Right lobe of liver (tissue), 6 donors: Measurements from ENCODE around the gene USP17L30. TPM values are rescaled to one million over a fixed set of nuclear protein-coding genes. Genes with fewer than 3 reads are reported as not detected.
"Not testable (repeated sequence)": the region's sequence is repeated elsewhere in the genome, so short reads cannot be mapped to it uniquely, and the experiment has no call there.

Experiments
- ATAC-seq, 4 donors: fragments of 200-7000 bp; cut with Tn5 transposase; one replicate each; pipeline ENCODE4 v1.9.1; 2020; ENCODE audit warnings: mild to moderate bottlenecking in 4 of 4, moderate library complexity in 4 of 4
- DNase-seq, 3 donors: peaks; one replicate each; pipeline ENCODE4 v3.0.0-alpha.2; 2020
- H3K27ac ChIP-seq, 3 donors: fragments of 200-600 bp; one replicate each; pipeline ENCODE4 v1.8.0; 2022
- H3K27me3 ChIP-seq, 2 donors: fragments of 200-600 bp; one replicate each; pipeline ENCODE4 v1.8.0; 2022
- H3K36me3 ChIP-seq, 4 donors: fragments of 200-600 bp; sonication (generic) in 1 of 4; one replicate each; pipeline versions ENCODE4 v1.5.1 to v1.8.0; 2017 to 2022; ENCODE audit warnings: control low read depth in 1 of 4
- H3K4me1 ChIP-seq, 4 donors: fragments of 200-600 bp; sonication (generic) in 1 of 4; one replicate each; pipeline versions ENCODE4 v1.5.1 to v1.8.0; 2017 to 2022; ENCODE audit warnings: control low read depth in 1 of 4
- H3K4me3 ChIP-seq, 3 donors: fragments of 200-600 bp; one replicate each; pipeline ENCODE4 v1.8.0; 2022
- H3K9me3 ChIP-seq, 4 donors: fragments of 200-600 bp; sonication (generic) in 1 of 4; one replicate each; pipeline versions ENCODE4 v1.5.1 to v1.8.0; 2017 to 2022; ENCODE audit warnings: control low read depth in 1 of 4
- POLR2A ChIP-seq: fragments of 450-650 bp; IDR thresholded peaks from one replicate; pipeline ENCODE4 v1.6.1; 2017; ENCODE audit warnings: antibody characterized with exemption, mild to moderate bottlenecking
- WGBS: methylation state at CpG from one replicate; pipeline ENCODE4 v1.1.6; 2018; ENCODE audit warnings: low coverage, low lambda C conversion rate; ENCODE audit not compliant: insufficient coverage; ENCODE audit errors: missing lambda C conversion rate; 5-methylcytosine and 5-hydroxymethylcytosine counted together
- intact Hi-C, 2 donors: fragments of 100-400 bp; cut with DNase I; formaldehyde crosslinking; loops; one replicate each; pipeline versions ENCODE4 v1.11.2 to v1.14.1; 2022
- small RNA-seq, 2 experiments: library from RNA; depleted of rRNA; stranded (forward); fragments of <200 nt; gene quantifications; one replicate each; pipeline ENCODE3, GENCODE V24; 2016
- total RNA-seq, 6 experiments: library from RNA; depleted of rRNA in 2 of 6; stranded (reverse); fragments of >200 nt in 2 of 6; fragmentation: NEBNext Ultra II Directional in 3 of 6; extraction: Animal tissue kit (Norgen Biotek cat#: 25700) in 3 of 6; gene quantifications; one replicate each; pipeline versions ENCODE4 v1.1.0 to v1.2.4, GENCODE V29; 2016 to 2023
- TF ChIP-seq, protein P1 (sequence below), 4 donors: fragments of 200-600 bp in 3 of 4; fragments of 450-650 bp in 1 of 4; IDR thresholded peaks; one replicate each; pipeline versions ENCODE4 v1.5.1 to v1.8.0; 2016 to 2022; ENCODE audit warnings: antibody characterized with exemption in 4 of 4, mild to moderate bottlenecking in 2 of 4
- donor health status: DM: no; HTN: yes; CAD: no.
- donor health status: DM: no; HTN: no; CAD: no.
- donor health status: DM: no; HTN: no; CAD: no.
- donor health status: DM: no; HTN: yes; CAD: no.
- donor health status: DM: no; HTN: yes; CAD: no.

USP17L30 gene
- total RNA-seq, 6 experiments from 2014 or later = not detected

DNA sequence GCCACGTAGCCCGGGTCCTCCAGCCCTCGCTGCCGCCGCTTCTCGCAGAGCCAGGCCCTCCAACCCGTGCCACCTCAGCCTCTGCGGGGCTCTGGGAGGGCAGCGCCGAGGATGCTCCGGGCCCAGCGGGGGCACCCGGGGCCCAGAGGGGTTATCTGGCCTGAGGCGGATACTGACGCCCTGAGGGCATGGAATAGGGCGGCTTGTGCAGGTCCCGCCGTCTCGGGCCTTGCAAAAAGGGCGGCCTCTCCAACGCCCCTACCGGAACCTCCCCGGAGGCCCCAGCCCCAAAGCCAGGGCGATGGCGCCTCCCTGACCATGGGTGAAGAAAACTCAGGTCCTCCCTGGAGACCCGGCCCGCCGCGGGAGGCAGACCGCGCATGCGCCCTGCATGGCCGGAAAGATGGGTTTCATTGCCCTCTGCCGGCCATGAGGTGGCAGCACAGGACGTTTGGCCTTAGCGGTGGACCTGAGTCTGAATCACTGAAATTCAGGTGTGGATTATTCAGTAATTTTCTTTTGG is 18.1 kb downstream of the USP17L30 start:
- H3K9me3 ChIP-seq, intact Hi-C loops, H3K27me3 ChIP-seq, H3K27ac ChIP-seq, H3K36me3 ChIP-seq, H3K4me1 ChIP-seq: not testable (repeated sequence)
- H3K4me3 ChIP-seq = peak overlapping the region in 2 of 3 donors; percentile 38 to 59
- DNase-seq (peak; percentile 41 to 58 (median 54)), ATAC-seq (peak in 1 of 4 donors; percentile 48)
- TF ChIP-seq, protein P1, sequence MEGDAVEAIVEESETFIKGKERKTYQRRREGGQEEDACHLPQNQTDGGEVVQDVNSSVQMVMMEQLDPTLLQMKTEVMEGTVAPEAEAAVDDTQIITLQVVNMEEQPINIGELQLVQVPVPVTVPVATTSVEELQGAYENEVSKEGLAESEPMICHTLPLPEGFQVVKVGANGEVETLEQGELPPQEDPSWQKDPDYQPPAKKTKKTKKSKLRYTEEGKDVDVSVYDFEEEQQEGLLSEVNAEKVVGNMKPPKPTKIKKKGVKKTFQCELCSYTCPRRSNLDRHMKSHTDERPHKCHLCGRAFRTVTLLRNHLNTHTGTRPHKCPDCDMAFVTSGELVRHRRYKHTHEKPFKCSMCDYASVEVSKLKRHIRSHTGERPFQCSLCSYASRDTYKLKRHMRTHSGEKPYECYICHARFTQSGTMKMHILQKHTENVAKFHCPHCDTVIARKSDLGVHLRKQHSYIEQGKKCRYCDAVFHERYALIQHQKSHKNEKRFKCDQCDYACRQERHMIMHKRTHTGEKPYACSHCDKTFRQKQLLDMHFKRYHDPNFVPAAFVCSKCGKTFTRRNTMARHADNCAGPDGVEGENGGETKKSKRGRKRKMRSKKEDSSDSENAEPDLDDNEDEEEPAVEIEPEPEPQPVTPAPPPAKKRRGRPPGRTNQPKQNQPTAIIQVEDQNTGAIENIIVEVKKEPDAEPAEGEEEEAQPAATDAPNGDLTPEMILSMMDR (IDR thresholded peaks at IDR 0.05) = peak; percentile 27 to 81 (median 56)
- WGBS = 3% methylated on average over 13 of the region's 36 CpGs

DNA sequence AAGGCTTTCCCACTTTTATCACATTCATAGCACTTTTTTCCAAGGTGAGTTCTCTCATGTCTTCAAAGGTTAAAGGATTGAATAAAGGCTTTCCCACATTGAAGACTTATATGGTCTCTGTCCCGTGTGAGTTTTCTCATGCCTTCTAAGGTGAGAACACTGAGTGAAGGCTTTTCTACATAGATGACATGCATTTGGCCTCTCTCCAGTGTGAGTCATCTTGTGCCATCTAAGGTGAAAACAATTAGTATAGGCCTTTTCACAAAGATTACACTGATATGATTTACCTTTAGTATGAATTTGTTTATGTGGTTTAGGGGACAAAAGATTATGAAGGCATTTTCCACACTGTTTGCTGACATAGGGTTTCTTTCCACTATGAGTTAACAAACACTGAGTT is 21.2 kb downstream of the USP17L30 start:
- TF ChIP-seq, protein P1 (IDR thresholded peaks at IDR 0.05) = no peak
- TF ChIP-seq POLR2A = no peak
- no peak overlapping the region for H3K27ac ChIP-seq
- H3K4me3 ChIP-seq = no peak overlapping the region
- ATAC-seq (no peak), DNase-seq (no peak)
- no peaks in the 10 kb centered on the region for H3K9me3 ChIP-seq
- WGBS = 47% methylated on average over 1 of the region's 1 CpG
- H3K4me1 ChIP-seq = no peaks in the 10 kb centered on the region
- H3K27me3 ChIP-seq = no peaks in the 10 kb centered on the region
- no peaks in the 10 kb centered on the region for H3K36me3 ChIP-seq
- intact Hi-C loops = no loop called here

DNA sequence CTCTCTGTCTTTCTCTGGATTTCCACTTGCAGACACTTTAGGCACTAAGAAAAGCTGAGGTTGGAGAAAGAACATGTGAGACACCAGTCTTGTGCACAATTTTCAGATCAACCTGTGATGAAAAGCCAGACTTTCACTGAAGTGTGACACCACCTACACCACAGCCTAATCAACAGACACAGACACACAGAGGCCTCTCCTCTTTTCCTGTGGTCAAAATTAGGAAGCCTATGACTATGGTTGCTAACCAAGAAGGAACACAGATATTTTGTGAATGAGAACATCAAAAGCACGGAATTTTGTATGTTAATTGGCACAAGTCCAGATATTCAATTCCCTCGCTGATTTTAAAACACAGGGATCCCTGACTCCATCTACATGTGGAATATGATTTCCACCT is 26.1 kb downstream of the USP17L30 start:
- H3K36me3 ChIP-seq, intact Hi-C loops, H3K9me3 ChIP-seq, H3K27ac ChIP-seq, H3K4me3 ChIP-seq, DNase-seq, H3K27me3 ChIP-seq, ATAC-seq, H3K4me1 ChIP-seq: not testable (repeated sequence)
- WGBS = 45% methylated on average over 2 of the region's 2 CpGs

DNA sequence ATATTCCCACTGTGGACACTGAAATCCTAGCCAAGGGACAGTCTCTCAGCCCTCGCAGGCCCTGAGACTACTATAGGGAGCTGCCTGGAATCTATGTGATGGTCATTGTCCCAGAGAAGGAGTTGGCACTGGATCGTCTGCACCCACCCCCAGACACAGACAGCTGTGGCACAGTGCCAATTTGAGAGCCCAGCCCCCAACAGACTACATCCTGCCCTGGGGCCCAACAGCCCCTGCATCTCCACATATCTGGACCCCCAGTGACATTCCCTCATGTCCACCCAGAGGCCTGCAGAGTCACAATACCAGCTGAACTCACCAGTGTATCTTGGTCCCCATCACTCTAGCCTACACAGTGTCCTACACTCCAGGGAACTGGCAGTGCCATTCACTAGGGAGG is 42.8 kb downstream of the USP17L30 start:
- H3K9me3 ChIP-seq, H3K36me3 ChIP-seq, H3K27me3 ChIP-seq, H3K27ac ChIP-seq, ATAC-seq, H3K4me1 ChIP-seq, intact Hi-C loops, H3K4me3 ChIP-seq, DNase-seq: not testable (repeated sequence)
- no CpG with 5 or more reads among the region's 2 CpGs for WGBS

DNA sequence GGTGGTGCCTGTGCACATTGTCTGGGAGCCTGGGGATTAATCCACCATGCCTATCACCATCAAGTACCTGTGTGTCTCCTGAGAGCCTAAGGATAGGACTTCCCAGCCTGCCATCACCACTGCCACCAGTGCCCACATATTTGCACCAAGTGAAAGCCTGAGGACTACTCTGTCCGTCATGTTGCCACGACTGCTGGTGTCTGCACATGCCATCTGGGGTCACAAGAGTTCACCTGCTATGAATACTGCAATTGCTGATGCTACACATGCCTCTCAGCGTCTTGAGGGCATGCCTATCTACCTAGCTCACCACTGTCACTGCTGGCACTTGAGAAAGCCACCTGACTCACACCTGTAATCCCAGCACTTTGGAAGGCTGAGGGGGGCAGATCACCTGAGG is 43.6 kb downstream of the USP17L30 start:
- H3K27me3 ChIP-seq, H3K4me1 ChIP-seq, H3K36me3 ChIP-seq, intact Hi-C loops, H3K27ac ChIP-seq, H3K4me3 ChIP-seq, ATAC-seq, DNase-seq, H3K9me3 ChIP-seq: not testable (repeated sequence)
- 34% methylated on average over 2 of the region's 3 CpGs for WGBS

DNA sequence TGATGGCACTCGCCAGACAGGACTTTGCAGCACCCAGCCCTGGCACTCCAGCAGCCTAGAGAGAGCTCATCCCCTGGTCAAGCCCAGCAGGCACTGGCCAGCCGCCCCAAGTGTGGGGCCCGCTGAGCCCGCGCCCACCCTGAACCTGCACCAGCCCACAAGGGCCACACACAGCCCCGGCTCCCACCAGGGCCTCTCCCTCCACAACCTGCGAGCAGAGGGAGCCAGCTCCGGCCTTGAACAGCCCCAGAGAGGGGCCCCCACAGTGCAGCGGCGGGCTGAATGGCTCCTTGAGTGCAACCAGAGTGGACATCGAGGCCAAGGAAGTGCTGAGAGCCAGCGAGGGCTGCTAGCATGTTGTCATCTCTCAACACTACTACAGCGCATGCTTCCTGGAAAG is 46.9 kb downstream of the USP17L30 start:
- Histone ChIP-seq H3K27me3 (no peaks in the 10 kb centered on the region), H3K36me3 (no peaks in the 10 kb centered on the region), H3K27ac (no peak overlapping the region), H3K4me3 (no peak overlapping the region), H3K4me1 (no peaks in the 10 kb centered on the region), H3K9me3 (no peaks in the 10 kb centered on the region)
- TF ChIP-seq POLR2A = no peak
- TF ChIP-seq, protein P1 (IDR thresholded peaks at IDR 0.05) = no peak
- intact Hi-C loops = no loop called here
- DNase-seq (no peak), ATAC-seq (peak in 1 of 4 donors; percentile 69)
- no CpG with 5 or more reads among the region's 13 CpGs for WGBS

Small RNA genes within 50 kb of the gene (small RNA-seq; reads per million reads assigned to genes)
- gene RNA5SP153 = 0 reads per million in 2 experiments

Other genes with a start within 250 kb of the USP17L30 start
- not detected for gene FAM90A26, start 192.7 kb upstream of the USP17L30 start, total RNA-seq
- gene USP17L10, start 152.5 kb upstream of the USP17L30 start, total RNA-seq = not detected
- not detected for gene USP17L11, start 147.7 kb upstream of the USP17L30 start, total RNA-seq
- gene USP17L12, start 143.0 kb upstream of the USP17L30 start, total RNA-seq = not detected
- not detected for gene USP17L13, start 138.2 kb upstream of the USP17L30 start, total RNA-seq
- gene USP17L15, start 128.7 kb upstream of the USP17L30 start, total RNA-seq = not detected
- gene USP17L17, start 119.2 kb upstream of the USP17L30 start, total RNA-seq = not detected
- gene USP17L18, start 114.5 kb upstream of the USP17L30 start, total RNA-seq = not detected
- gene USP17L19, start 109.8 kb upstream of the USP17L30 start, total RNA-seq = not detected
- gene USP17L20, start 105.0 kb upstream of the USP17L30 start, total RNA-seq = not detected
- not detected for gene USP17L21, start 100.3 kb upstream of the USP17L30 start, total RNA-seq
- not detected for gene USP17L22, start 95.5 kb upstream of the USP17L30 start, total RNA-seq
- not detected for gene USP17L24, start 38.0 kb upstream of the USP17L30 start, total RNA-seq
- not detected for gene USP17L25, start 33.2 kb upstream of the USP17L30 start, total RNA-seq
- not detected for gene USP17L26, start 28.5 kb upstream of the USP17L30 start, total RNA-seq
- gene USP17L5, start 23.7 kb upstream of the USP17L30 start, total RNA-seq = not detected
- not detected for gene USP17L27, start 19.0 kb upstream of the USP17L30 start, total RNA-seq
- not detected for gene USP17L28, start 14.2 kb upstream of the USP17L30 start, total RNA-seq
- gene USP17L29, start 9.5 kb upstream of the USP17L30 start, total RNA-seq = not detected
- not detected for gene DEFB131A, start 81.3 kb downstream of the USP17L30 start, total RNA-seq